WTC11 (cell line): ENCODE measurements around the gene ANTXR1. TPM values are rescaled to one million over a fixed set of nuclear protein-coding genes. Genes with fewer than 3 reads are reported as not detected.

Experiments
- ATAC-seq: fragments of 200-7000 bp; cut with Tn5 transposase; 2 replicates; pipeline ENCODE4 v1.10.0; 2021; ENCODE audit warnings: mild to moderate bottlenecking, moderate library complexity
- CTCF ChIA-PET: fragments of 300-600 bp; sonication (Branson Sonifier 250); formaldehyde crosslinking; loops from one replicate; lab custom pipeline; 2021; ENCODE audit warnings: antibody characterized with exemption; lab: Charles Lee
- POLR2A ChIA-PET: fragments of 350-600 bp; sonication (Branson Sonifier 250); formaldehyde crosslinking; loops from one replicate; lab custom pipeline; 2021; ENCODE audit warnings: antibody characterized with exemption; lab: Charles Lee
- DNase-seq: peaks from one replicate; pipeline ENCODE4 v3.0.0; 2021; ENCODE audit warnings: low spot score
- H3K27ac Mint-ChIP-seq: 2 replicates; pipeline ENCODE4 v1.8.0; 2021; ENCODE audit warnings: mixed read lengths
- H3K27me3 Mint-ChIP-seq: 2 replicates; pipeline ENCODE4 v1.8.0; 2021; ENCODE audit warnings: low read depth, mild to moderate bottlenecking, moderate library complexity, mixed read lengths
- H3K36me3 Mint-ChIP-seq: 2 replicates; pipeline ENCODE4 v1.8.0; 2021; ENCODE audit warnings: mixed read lengths
- H3K4me1 Mint-ChIP-seq: 2 replicates; pipeline ENCODE4 v1.8.0; 2022; ENCODE audit warnings: mixed read lengths
- H3K4me3 Mint-ChIP-seq: 2 replicates; pipeline ENCODE4 v1.8.0; 2021; ENCODE audit warnings: mild to moderate bottlenecking, moderate library complexity, mixed read lengths
- H3K9me3 Mint-ChIP-seq: 2 replicates; pipeline ENCODE4 v1.8.0; 2021; ENCODE audit warnings: mixed read lengths
- AFF4 ChIP-seq: sonication (generic); formaldehyde crosslinking; IDR thresholded peaks from 2 replicates; pipeline ENCODE4 v1.8.1; 2023; ENCODE audit warnings: mild to moderate bottlenecking, missing genetic modification reagents, borderline replicate concordance
- ATF2 ChIP-seq: sonication (generic); formaldehyde crosslinking; IDR thresholded peaks from 2 replicates; pipeline ENCODE4 v1.8.1; 2022; ENCODE audit warnings: low read depth, missing genetic modification reagents, borderline replicate concordance
- CREB1 ChIP-seq: sonication (generic); formaldehyde crosslinking; IDR thresholded peaks from 2 replicates; pipeline ENCODE4 v1.8.0; 2023; ENCODE audit warnings: mild to moderate bottlenecking, missing genetic modification reagents
- E2F1 ChIP-seq: sonication (generic); formaldehyde crosslinking; IDR thresholded peaks from 2 replicates; pipeline ENCODE4 v1.8.0; 2022; ENCODE audit warnings: mild to moderate bottlenecking, missing genetic modification reagents
- EMX1 ChIP-seq: fragments of 250-450 bp; sonication (Bioruptor Pico); IDR thresholded peaks from 2 replicates; pipeline ENCODE4 v1.8.0; 2021; ENCODE audit warnings: mild to moderate bottlenecking
- ETV6 ChIP-seq: sonication (generic); formaldehyde crosslinking; IDR thresholded peaks from 2 replicates; pipeline ENCODE4 v1.8.1; 2022; ENCODE audit warnings: mild to moderate bottlenecking, missing genetic modification reagents
- GABPB1 ChIP-seq: sonication (generic); formaldehyde crosslinking; IDR thresholded peaks from 2 replicates; pipeline ENCODE4 v1.8.1; 2023; ENCODE audit warnings: mild to moderate bottlenecking, missing genetic modification reagents
- GRHL2 ChIP-seq: fragments of 250-450 bp; sonication (Bioruptor Pico); IDR thresholded peaks from 2 replicates; pipeline ENCODE4 v1.8.0; 2022; ENCODE audit warnings: mild to moderate bottlenecking, moderate library complexity; ENCODE audit not compliant: insufficient replicate concordance, severe bottlenecking
- HMGA2 ChIP-seq: fragments of 250-450 bp; sonication (Bioruptor Pico); IDR thresholded peaks from 2 replicates; pipeline ENCODE4 v1.4.0; 2021; ENCODE audit warnings: mild to moderate bottlenecking, moderate library complexity
- JUN ChIP-seq: sonication (generic); formaldehyde crosslinking; IDR thresholded peaks from 2 replicates; pipeline ENCODE4 v1.8.0; 2023; ENCODE audit warnings: mild to moderate bottlenecking, missing genetic modification reagents
- KAT7 ChIP-seq: sonication (generic); formaldehyde crosslinking; IDR thresholded peaks from 2 replicates; pipeline ENCODE4 v1.8.1; 2023; ENCODE audit warnings: missing genetic modification reagents, mild to moderate bottlenecking, borderline replicate concordance
- MXD4 ChIP-seq: fragments of 250-450 bp; sonication (Bioruptor Pico); IDR thresholded peaks from 2 replicates; pipeline ENCODE4 v1.8.0; 2021; ENCODE audit warnings: mild to moderate bottlenecking, moderate library complexity, borderline replicate concordance
- NFATC4 ChIP-seq: fragments of 250-450 bp; sonication (Bioruptor Pico); IDR thresholded peaks from 2 replicates; pipeline ENCODE4 v1.9.0; 2021; ENCODE audit warnings: mild to moderate bottlenecking
- NFYB ChIP-seq: sonication (generic); formaldehyde crosslinking; conservative IDR thresholded peaks from 2 replicates; pipeline ENCODE4 v1.8.0; 2022; ENCODE audit warnings: low read depth, missing genetic modification reagents
- NR2C2 ChIP-seq: sonication (generic); formaldehyde crosslinking; IDR thresholded peaks from 2 replicates; pipeline ENCODE4 v1.8.0; 2022; ENCODE audit warnings: mild to moderate bottlenecking, missing genetic modification reagents
- PRRX2 ChIP-seq: fragments of 250-450 bp; sonication (Bioruptor Pico); IDR thresholded peaks from 2 replicates; pipeline ENCODE4 v1.8.0; 2021; ENCODE audit warnings: mild to moderate bottlenecking
- SMAD3 ChIP-seq: sonication (generic); formaldehyde crosslinking; IDR thresholded peaks from 2 replicates; pipeline ENCODE4 v1.8.0; 2022; ENCODE audit warnings: missing genetic modification reagents, mild to moderate bottlenecking, borderline replicate concordance
- SOX15 ChIP-seq: fragments of 250-450 bp; sonication (Bioruptor Pico); IDR thresholded peaks from 2 replicates; pipeline ENCODE4 v1.9.0; 2021; ENCODE audit warnings: mild to moderate bottlenecking
- USF1 ChIP-seq: sonication (generic); formaldehyde crosslinking; IDR thresholded peaks from 2 replicates; pipeline ENCODE4 v1.8.0; 2022; ENCODE audit warnings: mild to moderate bottlenecking, missing genetic modification reagents
- ZBTB43 ChIP-seq: sonication (generic); formaldehyde crosslinking; IDR thresholded peaks from 2 replicates; pipeline ENCODE4 v1.8.1; 2023; ENCODE audit warnings: mild to moderate bottlenecking, missing genetic modification reagents
- ZNF416 ChIP-seq: fragments of 250-450 bp; sonication (Bioruptor Pico); IDR thresholded peaks from 2 replicates; pipeline ENCODE4 v1.9.0; 2021; ENCODE audit warnings: mild to moderate bottlenecking, inconsistent platforms
- ZNF423 ChIP-seq: fragments of 250-450 bp; sonication (Bioruptor Pico); IDR thresholded peaks from 2 replicates; pipeline ENCODE4 v2.1.2; 2022; ENCODE audit warnings: mild to moderate bottlenecking, moderate library complexity
- total RNA-seq: library from RNA; stranded (reverse); gene quantifications from 3 replicates; pipeline ENCODE4 v1.2.3, GENCODE V29; 2021
- TF ChIP-seq, protein P1 (sequence below): fragments of 200-600 bp; IDR thresholded peaks from 2 replicates; pipeline ENCODE4 v1.8.0; 2022; ENCODE audit warnings: antibody characterized with exemption

The ANTXR1 gene
- total RNA-seq, 1 experiment from 2014 or later: 30.0 TPM

GRCh38 chr2:69183659-69184058, 170.7 kb downstream of the ANTXR1 start:
- Mint-ChIP-seq H3K36me3 (peaks cover 20% of the 10 kb centered on the region), H3K27me3 (no peaks in the 10 kb centered on the region), H3K27ac (no peak overlapping the region), H3K9me3 (no peaks in the 10 kb centered on the region), H3K4me1 (peaks cover 6% of the 10 kb centered on the region), H3K4me3 (no peak overlapping the region)
- no peak for TF ChIP-seq USF1 (CRISPR knock-in tag)
- no peak for TF ChIP-seq GABPB1 (CRISPR knock-in tag)
- no peak for TF ChIP-seq ZNF416 (CRISPR knock-in tag)
- CTCF ChIA-PET: interaction anchor here (1.2 kb wide), 1 partner anchor 122 kb away, joined by 3 read pairs; no protein-coding TSS in a partner anchor
- DNase-seq (no peak), ATAC-seq (no peak)
- POLR2A ChIA-PET: no interaction called here

DNA sequence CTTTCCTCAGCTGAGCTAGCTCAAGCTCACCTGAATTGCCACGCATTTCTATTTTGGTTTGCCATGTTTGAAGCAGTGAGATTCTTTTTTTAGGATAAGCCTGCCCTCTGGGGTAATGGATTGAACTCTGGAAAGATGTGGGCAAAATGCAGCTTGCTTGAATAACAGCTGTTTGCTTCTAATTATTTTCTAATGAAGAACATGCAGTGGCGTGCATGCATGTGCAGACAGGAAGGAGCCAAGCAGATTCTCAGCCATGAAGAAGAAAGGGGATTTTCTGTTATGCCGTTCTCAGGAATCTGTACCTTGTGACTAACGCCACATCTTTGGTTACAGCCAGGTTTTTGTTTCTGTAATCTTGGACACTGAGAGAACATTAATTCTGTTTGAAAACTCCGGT, 171.2 kb downstream of the ANTXR1 start:
- H3K9me3 Mint-ChIP-seq: no peaks in the 10 kb centered on the region
- TF ChIP-seq SMAD3 (CRISPR knock-in tag): no peak
- no peak for TF ChIP-seq HMGA2
- TF ChIP-seq ZNF416 (CRISPR knock-in tag): no peak
- TF ChIP-seq JUN (CRISPR knock-in tag): no peak
- TF ChIP-seq ZNF423: no peak
- TF ChIP-seq NR2C2 (CRISPR knock-in tag): no peak
- no peak for TF ChIP-seq ETV6 (CRISPR knock-in tag)
- TF ChIP-seq ZBTB43 (CRISPR knock-in tag): no peak
- TF ChIP-seq MXD4 (CRISPR knock-in tag): no peak
- no peak for TF ChIP-seq CREB1 (CRISPR knock-in tag)
- TF ChIP-seq NFYB: no peak
- TF ChIP-seq PRRX2 (CRISPR knock-in tag): no peak
- TF ChIP-seq, protein P1, sequence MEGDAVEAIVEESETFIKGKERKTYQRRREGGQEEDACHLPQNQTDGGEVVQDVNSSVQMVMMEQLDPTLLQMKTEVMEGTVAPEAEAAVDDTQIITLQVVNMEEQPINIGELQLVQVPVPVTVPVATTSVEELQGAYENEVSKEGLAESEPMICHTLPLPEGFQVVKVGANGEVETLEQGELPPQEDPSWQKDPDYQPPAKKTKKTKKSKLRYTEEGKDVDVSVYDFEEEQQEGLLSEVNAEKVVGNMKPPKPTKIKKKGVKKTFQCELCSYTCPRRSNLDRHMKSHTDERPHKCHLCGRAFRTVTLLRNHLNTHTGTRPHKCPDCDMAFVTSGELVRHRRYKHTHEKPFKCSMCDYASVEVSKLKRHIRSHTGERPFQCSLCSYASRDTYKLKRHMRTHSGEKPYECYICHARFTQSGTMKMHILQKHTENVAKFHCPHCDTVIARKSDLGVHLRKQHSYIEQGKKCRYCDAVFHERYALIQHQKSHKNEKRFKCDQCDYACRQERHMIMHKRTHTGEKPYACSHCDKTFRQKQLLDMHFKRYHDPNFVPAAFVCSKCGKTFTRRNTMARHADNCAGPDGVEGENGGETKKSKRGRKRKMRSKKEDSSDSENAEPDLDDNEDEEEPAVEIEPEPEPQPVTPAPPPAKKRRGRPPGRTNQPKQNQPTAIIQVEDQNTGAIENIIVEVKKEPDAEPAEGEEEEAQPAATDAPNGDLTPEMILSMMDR: no peak
- TF ChIP-seq GRHL2 (CRISPR knock-in tag): no peak
- no peak for TF ChIP-seq EMX1 (CRISPR knock-in tag)
- TF ChIP-seq, all 79 proteins: peak for 0
- Mint-ChIP-seq H3K4me3 (no peak overlapping the region), H3K4me1 (peaks cover 6% of the 10 kb centered on the region), H3K27ac (no peak overlapping the region), H3K27me3 (no peaks in the 10 kb centered on the region), H3K36me3 (peaks cover 20% of the 10 kb centered on the region)
- DNase-seq (no peak), ATAC-seq (no peak)
- ChIA-PET CTCF (interaction anchor here (1.2 kb wide), 1 partner anchor 122 kb away, joined by 3 read pairs; no protein-coding TSS in a partner anchor), POLR2A (no interaction called here)

GRCh38 chr2:69185807-69186206, 172.8 kb downstream of the ANTXR1 start:
- no peaks in the 10 kb centered on the region for H3K27me3 Mint-ChIP-seq
- ChIA-PET POLR2A (no interaction called here), CTCF (no interaction called here)
- ATAC-seq (no peak), DNase-seq (no peak)
- no peak for TF ChIP-seq ATF2 (CRISPR knock-in tag)
- no peak for TF ChIP-seq SOX15 (CRISPR knock-in tag)
- TF ChIP-seq E2F1 (CRISPR knock-in tag): no peak
- TF ChIP-seq ETV6 (CRISPR knock-in tag): no peak
- TF ChIP-seq NFATC4 (CRISPR knock-in tag): no peak
- no peak for TF ChIP-seq AFF4 (CRISPR knock-in tag)
- no peak for TF ChIP-seq NFYB
- no peak for TF ChIP-seq KAT7 (CRISPR knock-in tag)
- H3K9me3 Mint-ChIP-seq: no peaks in the 10 kb centered on the region
- no peak overlapping the region for H3K4me3 Mint-ChIP-seq
- no peak overlapping the region for H3K27ac Mint-ChIP-seq
- H3K4me1 Mint-ChIP-seq: peaks cover 16% of the 10 kb centered on the region
- peaks cover 20% of the 10 kb centered on the region for H3K36me3 Mint-ChIP-seq
